ENCODE results near the gene HPSE2. TPM values are rescaled to one million over a fixed set of nuclear protein-coding genes. Genes with fewer than 3 reads are reported as not detected.
"Not testable (repeated sequence)": the region's sequence is repeated elsewhere in the genome, so short reads cannot be mapped to it uniquely, and the experiment has no call there.

HPSE2 gene
- total RNA-seq, 1 donor from 2014 or later = not detected

GRCh38 chr10:98916526-98917125, 319.0 kb downstream of the HPSE2 start:
- no peaks in the 10 kb centered on the region for H3K27me3 ChIP-seq (ENCODE audit: control insufficient read depth, insufficient read depth, low read length)
- no peaks in the 10 kb centered on the region for H3K36me3 ChIP-seq (ENCODE audit: control insufficient read depth, insufficient read depth, low read length)
- no peak for DNase-seq (ENCODE audit: low read depth)
- TF ChIP-seq CTCF (IDR thresholded peaks at IDR 0.05; ENCODE audit: insufficient read depth, low read length, poor library complexity, severe bottlenecking) = no peak
- H3K4me3 ChIP-seq (ENCODE audit: low read depth, low read length) = no peak overlapping the region

GRCh38 chr10:98915911-98916310, 319.7 kb downstream of the HPSE2 start:
- TF ChIP-seq CTCF (IDR thresholded peaks at IDR 0.05; ENCODE audit: insufficient read depth, low read length, poor library complexity, severe bottlenecking) = no peak
- Histone ChIP-seq H3K36me3 (ENCODE audit: control insufficient read depth, insufficient read depth, low read length) (no peaks in the 10 kb centered on the region), H3K4me3 (ENCODE audit: low read depth, low read length) (no peak overlapping the region), H3K27me3 (ENCODE audit: control insufficient read depth, insufficient read depth, low read length) (no peaks in the 10 kb centered on the region)
- no peak for DNase-seq (ENCODE audit: low read depth)

GRCh38 chr10:98910546-98910945, 325.1 kb downstream of the HPSE2 start:
- no peak for DNase-seq (ENCODE audit: low read depth)
- no peaks in the 10 kb centered on the region for H3K27me3 ChIP-seq (ENCODE audit: control insufficient read depth, insufficient read depth, low read length)
- H3K4me3 ChIP-seq (ENCODE audit: low read depth, low read length) = no peak overlapping the region
- no peaks in the 10 kb centered on the region for H3K36me3 ChIP-seq (ENCODE audit: control insufficient read depth, insufficient read depth, low read length)
- TF ChIP-seq CTCF (IDR thresholded peaks at IDR 0.05; ENCODE audit: insufficient read depth, low read length, poor library complexity, severe bottlenecking) = no peak

- TF ChIP-seq CTCF (IDR thresholded peaks at IDR 0.05; ENCODE audit: insufficient read depth, low read length, poor library complexity, severe bottlenecking) = no peak
- Histone ChIP-seq H3K36me3 (ENCODE audit: control insufficient read depth, insufficient read depth, low read length) (no peaks in the 10 kb centered on the region), H3K4me3 (ENCODE audit: low read depth, low read length) (no peak overlapping the region), H3K27me3 (ENCODE audit: control insufficient read depth, insufficient read depth, low read length) (no peaks in the 10 kb centered on the region)
- DNase-seq (ENCODE audit: low read depth) = no peak
These were observed 325.6 kb downstream of the HPSE2 start for GRCh38 chr10:98910048-98910447.

GRCh38 chr10:98908868-98909267, 326.8 kb downstream of the HPSE2 start:
- Histone ChIP-seq H3K27me3 (ENCODE audit: control insufficient read depth, insufficient read depth, low read length) (no peaks in the 10 kb centered on the region), H3K4me3 (ENCODE audit: low read depth, low read length) (no peak overlapping the region), H3K36me3 (ENCODE audit: control insufficient read depth, insufficient read depth, low read length) (no peaks in the 10 kb centered on the region)
- no peak for TF ChIP-seq CTCF (IDR thresholded peaks at IDR 0.05; ENCODE audit: insufficient read depth, low read length, poor library complexity, severe bottlenecking)
- DNase-seq (ENCODE audit: low read depth) = no peak

- H3K36me3 ChIP-seq (ENCODE audit: control insufficient read depth, insufficient read depth, low read length); DNase-seq (ENCODE audit: low read depth); H3K27me3 ChIP-seq (ENCODE audit: control insufficient read depth, insufficient read depth, low read length); H3K4me3 ChIP-seq (ENCODE audit: low read depth, low read length): not testable (repeated sequence)
These were observed 327.4 kb downstream of the HPSE2 start for GRCh38 chr10:98908247-98908646.
